ENCODE results near the gene PRKCSH.

PRKCSH gene

DNA sequence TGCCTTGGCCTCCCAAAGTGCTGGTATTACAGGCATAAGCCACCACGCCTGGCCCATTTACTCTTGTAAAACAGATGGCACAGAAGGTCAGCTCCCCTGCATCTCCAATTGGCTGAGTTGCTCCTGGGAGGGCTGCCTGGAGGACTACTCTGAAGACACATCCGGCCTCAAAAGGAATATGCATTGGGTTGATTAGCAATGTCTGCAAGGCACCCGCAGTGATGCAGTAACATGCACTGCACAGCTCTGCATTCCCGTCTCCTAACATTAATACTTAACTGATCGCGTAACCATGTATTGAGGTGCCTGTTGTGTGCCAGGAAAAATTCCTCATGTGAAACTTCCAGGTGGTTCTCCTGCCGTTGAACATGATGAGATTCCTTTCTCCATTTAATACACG is 40.4 kb downstream of the PRKCSH start:
- no peak for DNase-seq (ENCODE audit: low read depth)
- H3K4me3 ChIP-seq (ENCODE audit: low read depth, low read length): no peak overlapping the region
- TF ChIP-seq, protein P1, sequence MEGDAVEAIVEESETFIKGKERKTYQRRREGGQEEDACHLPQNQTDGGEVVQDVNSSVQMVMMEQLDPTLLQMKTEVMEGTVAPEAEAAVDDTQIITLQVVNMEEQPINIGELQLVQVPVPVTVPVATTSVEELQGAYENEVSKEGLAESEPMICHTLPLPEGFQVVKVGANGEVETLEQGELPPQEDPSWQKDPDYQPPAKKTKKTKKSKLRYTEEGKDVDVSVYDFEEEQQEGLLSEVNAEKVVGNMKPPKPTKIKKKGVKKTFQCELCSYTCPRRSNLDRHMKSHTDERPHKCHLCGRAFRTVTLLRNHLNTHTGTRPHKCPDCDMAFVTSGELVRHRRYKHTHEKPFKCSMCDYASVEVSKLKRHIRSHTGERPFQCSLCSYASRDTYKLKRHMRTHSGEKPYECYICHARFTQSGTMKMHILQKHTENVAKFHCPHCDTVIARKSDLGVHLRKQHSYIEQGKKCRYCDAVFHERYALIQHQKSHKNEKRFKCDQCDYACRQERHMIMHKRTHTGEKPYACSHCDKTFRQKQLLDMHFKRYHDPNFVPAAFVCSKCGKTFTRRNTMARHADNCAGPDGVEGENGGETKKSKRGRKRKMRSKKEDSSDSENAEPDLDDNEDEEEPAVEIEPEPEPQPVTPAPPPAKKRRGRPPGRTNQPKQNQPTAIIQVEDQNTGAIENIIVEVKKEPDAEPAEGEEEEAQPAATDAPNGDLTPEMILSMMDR (IDR thresholded peaks at IDR 0.05; ENCODE audit: insufficient read depth, low read depth, low read length, missing control alignments): no peak

DNA sequence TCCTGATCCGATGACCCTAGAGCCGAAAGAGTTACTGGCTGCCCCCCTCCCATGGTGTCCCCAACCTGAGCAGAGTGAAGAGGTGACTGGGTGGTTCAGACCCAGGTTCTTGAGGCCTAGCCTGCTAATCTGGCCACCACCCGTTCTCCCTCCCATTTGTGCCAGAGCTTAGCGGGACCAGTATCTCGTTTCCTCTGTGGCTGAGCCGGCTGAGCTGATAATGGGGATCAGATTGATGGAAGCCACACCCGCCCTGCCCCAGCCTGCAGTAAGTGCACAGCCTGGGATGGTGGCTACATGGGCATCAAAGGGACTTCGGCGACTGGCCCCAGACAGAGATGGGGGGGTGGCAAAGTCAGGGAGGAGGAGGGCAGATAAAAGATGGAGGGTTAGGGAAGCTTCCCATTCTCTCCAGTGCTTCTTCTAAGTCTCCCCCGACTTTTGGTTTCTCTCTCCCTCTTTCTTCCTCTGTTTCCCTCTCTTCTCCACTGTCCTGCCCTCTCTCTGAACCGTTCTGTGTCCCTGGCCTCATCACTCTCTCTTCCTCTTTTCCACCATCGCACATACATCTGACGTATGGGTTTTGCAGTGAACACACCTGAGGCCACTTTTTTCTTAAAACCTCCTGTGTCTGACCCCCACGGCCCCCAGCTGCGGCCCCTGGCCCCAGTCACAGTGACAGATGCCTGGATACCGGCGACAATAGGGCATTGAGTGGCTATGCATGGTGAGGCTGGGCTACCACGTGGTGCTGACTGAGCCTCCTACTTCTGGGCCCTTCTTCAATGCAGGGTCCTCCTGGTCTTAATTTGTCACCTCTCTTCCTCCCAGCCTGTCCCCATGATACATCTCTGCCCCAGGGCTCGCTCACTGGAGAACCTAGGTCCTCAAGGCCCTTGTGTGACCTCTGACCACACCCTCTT is 43.0 kb downstream of the PRKCSH start:
- TF ChIP-seq, protein P1 (IDR thresholded peaks at IDR 0.05; ENCODE audit: insufficient read depth, low read depth, low read length, missing control alignments): no peak
- H3K4me3 ChIP-seq (ENCODE audit: low read depth, low read length): no peak overlapping the region

GRCh38 chr19:11479090-11479897 is 43.9 kb downstream of the PRKCSH start:
- H3K4me3 ChIP-seq (ENCODE audit: low read depth, low read length): no peak overlapping the region
- TF ChIP-seq, protein P1 (IDR thresholded peaks at IDR 0.05; ENCODE audit: insufficient read depth, low read depth, low read length, missing control alignments): no peak
- DNase-seq (ENCODE audit: low read depth): no peak

More for the DNA sequence above, 43.0 kb downstream of the PRKCSH start:
- no peak for DNase-seq (ENCODE audit: low read depth)

- no peak overlapping the region for H3K4me3 ChIP-seq (ENCODE audit: low read depth, low read length)
- no peak for DNase-seq (ENCODE audit: low read depth)
- TF ChIP-seq, protein P1 (IDR thresholded peaks at IDR 0.05; ENCODE audit: insufficient read depth, low read depth, low read length, missing control alignments): no peak
Measured at GRCh38 chr19:11479898-11480714, 44.7 kb downstream of the PRKCSH start.

DNA sequence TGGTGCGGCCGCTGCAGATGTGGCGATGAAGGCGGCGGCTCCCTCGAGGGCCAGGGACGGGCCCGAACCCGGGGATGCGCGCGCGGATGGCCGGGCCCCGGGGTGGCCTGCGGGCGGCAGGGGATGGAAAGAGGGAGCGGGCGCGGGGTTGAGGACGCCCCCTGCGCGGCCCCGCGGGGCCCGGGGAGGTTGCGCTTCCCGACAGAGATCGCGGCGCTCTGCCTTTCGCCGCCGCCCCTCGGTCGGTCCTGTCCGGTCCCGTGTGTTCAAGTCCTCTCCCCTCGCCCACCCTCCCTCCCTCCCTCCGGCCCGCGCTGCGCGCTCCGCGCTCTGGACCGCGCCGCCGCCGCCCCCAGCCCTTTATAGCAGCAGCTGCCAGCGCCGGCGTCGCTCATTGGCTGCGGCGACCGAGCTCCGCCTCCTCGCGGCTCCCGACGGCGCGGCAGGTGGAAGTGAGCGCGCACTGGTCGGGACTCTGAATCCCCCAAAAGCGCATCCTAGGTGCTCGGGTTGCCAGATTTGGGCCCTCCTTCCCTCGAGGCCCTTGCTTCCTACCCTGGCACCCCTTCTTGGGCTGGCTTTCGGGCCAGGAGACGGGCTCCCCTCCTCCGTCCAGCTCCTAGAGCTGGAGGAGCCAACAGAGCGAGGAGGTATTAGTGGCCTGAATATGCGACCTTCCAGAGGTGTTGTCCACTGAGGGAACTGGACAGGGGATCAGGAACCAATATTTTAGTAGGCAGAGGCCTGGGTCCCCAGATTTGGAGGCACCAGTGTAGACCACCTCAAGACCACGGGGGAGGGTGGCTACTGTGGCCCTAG is 45.5 kb downstream of the PRKCSH start, which contains the start of gene ELAVL3:
TSS of gene ELAVL3 (minus strand) at position 332 of the 819 bp plus-strand sequence. CDS start 438 bp downstream, outside the sequence.
- H3K4me3 ChIP-seq (ENCODE audit: low read depth, low read length): peak within 1 kb of the TSS; percentile 85
- TF ChIP-seq, protein P1 (IDR thresholded peaks at IDR 0.05; ENCODE audit: insufficient read depth, low read depth, low read length, missing control alignments): no peak
- DNase-seq (ENCODE audit: low read depth): no peak

All from GM12865 (cell line).